ENCODE data around the gene CBX6. TPM values are rescaled to one million over a fixed set of nuclear protein-coding genes. Genes with fewer than 3 reads are reported as not detected.

Gene CBX6
- total and polyA plus RNA-seq, 8 donors, result 8.9 to 46.0 (median 25.9) TPM

DNA sequence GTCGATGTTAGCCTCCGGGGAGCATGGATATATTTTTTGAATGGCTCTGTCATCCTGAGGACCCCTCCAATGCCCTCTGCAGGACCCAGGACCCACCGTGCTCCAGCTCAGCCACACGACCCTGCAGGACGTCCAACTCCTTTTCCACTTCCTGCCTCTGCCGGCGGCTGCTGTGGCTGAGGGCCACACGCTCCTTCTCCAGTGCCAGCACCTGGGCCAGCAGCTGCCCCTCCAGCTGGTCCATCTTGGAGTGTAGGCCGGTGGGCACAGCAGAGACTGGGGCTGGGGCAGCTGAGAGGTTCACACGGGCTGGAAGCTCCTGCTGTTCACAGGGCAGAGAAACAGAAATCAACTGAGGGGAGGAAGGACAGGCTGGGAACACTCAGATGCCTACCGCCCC, 43.8 kb downstream of the CBX6 start:
- DNase-seq, result no peak
- TF ChIP-seq, protein P1, sequence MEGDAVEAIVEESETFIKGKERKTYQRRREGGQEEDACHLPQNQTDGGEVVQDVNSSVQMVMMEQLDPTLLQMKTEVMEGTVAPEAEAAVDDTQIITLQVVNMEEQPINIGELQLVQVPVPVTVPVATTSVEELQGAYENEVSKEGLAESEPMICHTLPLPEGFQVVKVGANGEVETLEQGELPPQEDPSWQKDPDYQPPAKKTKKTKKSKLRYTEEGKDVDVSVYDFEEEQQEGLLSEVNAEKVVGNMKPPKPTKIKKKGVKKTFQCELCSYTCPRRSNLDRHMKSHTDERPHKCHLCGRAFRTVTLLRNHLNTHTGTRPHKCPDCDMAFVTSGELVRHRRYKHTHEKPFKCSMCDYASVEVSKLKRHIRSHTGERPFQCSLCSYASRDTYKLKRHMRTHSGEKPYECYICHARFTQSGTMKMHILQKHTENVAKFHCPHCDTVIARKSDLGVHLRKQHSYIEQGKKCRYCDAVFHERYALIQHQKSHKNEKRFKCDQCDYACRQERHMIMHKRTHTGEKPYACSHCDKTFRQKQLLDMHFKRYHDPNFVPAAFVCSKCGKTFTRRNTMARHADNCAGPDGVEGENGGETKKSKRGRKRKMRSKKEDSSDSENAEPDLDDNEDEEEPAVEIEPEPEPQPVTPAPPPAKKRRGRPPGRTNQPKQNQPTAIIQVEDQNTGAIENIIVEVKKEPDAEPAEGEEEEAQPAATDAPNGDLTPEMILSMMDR (IDR thresholded peaks at IDR 0.05), result no peak
- TF ChIP-seq POLR2A (IDR thresholded peaks at IDR 0.05), result no peak
- TF ChIP-seq POLR2AphosphoS5 (IDR thresholded peaks at IDR 0.05), result no peak
- TF ChIP-seq EP300 (IDR thresholded peaks at IDR 0.05), result no peak
- intact Hi-C loops (cut with DNase I; ENCODE audit: low total_unique reads), result no loop called here
- H3K4me3 ChIP-seq, result no peak overlapping the region
- peaks cover 0 to 15% (median 3%) of the 10 kb centered on the region in 4 donors for H3K36me3 ChIP-seq
- no peak overlapping the region for H3K27ac ChIP-seq
- WGBS, 5 donors, result 71 to 81% (median 74%) methylated on average over 10 to 11 of the region's 11 CpGs
- H3K4me1 ChIP-seq, result no peaks in the 10 kb centered on the region
- no peaks in the 10 kb centered on the region for H3K9me3 ChIP-seq
- no peaks in the 10 kb centered on the region for H3K27me3 ChIP-seq

DNA sequence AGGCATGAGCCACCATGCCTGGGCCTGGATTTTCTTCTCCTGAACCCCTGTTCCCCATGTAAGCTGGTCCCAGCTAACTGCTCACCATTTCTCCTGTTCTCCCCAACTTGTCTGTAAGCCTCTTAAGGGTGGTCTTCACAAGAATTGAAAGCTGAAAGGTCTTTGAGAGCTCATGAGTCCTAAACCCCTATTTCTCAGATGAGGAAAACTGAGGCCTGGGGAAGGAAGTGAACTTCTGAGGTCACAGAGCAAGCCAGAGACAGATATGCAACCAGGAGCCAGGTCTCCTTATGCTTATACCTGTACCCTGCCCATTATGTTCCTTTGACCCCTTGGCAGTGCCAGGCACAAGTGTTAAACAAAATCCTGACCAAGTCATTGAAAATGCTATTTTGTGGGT, 44.5 kb downstream of the CBX6 start:
- no peak overlapping the region for H3K4me3 ChIP-seq
- no peak overlapping the region for H3K27ac ChIP-seq
- peaks cover 0 to 15% (median 3%) of the 10 kb centered on the region in 4 donors for H3K36me3 ChIP-seq
- intact Hi-C loops (cut with DNase I; ENCODE audit: low total_unique reads), result no loop called here
- H3K9me3 ChIP-seq, result no peaks in the 10 kb centered on the region
- TF ChIP-seq POLR2A (IDR thresholded peaks at IDR 0.05), result no peak
- no peaks in the 10 kb centered on the region for H3K4me1 ChIP-seq
- H3K27me3 ChIP-seq, result no peaks in the 10 kb centered on the region
- no peak for DNase-seq

DNA sequence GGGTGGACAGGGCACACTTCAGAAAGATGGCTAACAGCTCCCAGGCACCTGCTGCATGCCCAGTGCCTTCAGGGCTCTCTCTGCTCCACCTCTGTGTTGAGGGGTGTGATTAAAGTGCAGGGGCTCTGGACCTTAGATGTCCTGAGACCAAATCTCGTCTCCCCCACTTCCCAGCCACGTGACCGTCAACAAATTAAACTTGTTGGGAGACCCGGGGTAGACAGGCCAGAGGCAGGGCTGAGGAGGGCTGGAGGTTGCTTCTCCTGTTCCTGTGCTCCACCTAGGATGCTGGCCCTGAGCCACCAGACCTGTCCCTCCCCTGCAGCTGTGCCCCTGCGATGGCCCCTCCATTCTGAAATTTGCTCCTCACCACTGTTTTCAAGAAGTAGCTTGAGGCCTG, 45.2 kb downstream of the CBX6 start:
- Histone ChIP-seq H3K4me3 (no peak overlapping the region), H3K36me3 (peaks cover 0 to 15% (median 3%) of the 10 kb centered on the region in 4 donors), H3K27me3 (no peaks in the 10 kb centered on the region), H3K27ac (no peak overlapping the region), H3K4me1 (no peaks in the 10 kb centered on the region), H3K9me3 (no peaks in the 10 kb centered on the region)
- DNase-seq, result no peak
- WGBS, 5 donors, result 71 to 80% (median 78%) methylated on average over 5 of the region's 5 CpGs
- intact Hi-C loops (cut with DNase I; ENCODE audit: low total_unique reads), result no loop called here
- TF ChIP-seq, protein P1 (IDR thresholded peaks at IDR 0.05), result no peak
- TF ChIP-seq EP300 (IDR thresholded peaks at IDR 0.05) (no peak), POLR2A (IDR thresholded peaks at IDR 0.05) (no peak), POLR2AphosphoS5 (IDR thresholded peaks at IDR 0.05) (no peak)

DNA sequence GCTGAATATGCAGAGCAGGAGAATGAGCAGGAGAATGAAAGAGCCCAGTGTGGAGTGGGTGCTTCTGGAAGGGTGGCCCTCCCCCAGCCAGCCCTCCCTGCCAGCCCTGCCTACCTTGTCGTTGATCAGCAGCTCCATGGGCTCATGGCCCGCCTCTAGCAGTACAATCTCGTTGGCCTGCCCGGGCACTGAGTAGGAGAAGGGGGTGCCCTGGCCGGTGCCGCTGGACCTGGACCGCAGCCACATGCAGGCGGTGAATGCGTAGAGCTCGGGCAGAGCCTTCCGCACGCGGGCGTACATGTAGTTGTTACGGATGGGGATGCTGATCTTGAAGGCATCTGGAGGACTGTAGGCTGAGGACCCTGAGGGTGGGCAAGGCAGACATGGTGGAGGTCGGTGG, 45.6 kb downstream of the CBX6 start:
- H3K27me3 ChIP-seq, result no peaks in the 10 kb centered on the region
- DNase-seq, result no peak
- H3K36me3 ChIP-seq, result peaks cover 0 to 15% (median 3%) of the 10 kb centered on the region in 4 donors
- WGBS, 5 donors, result 87 to 92% (median 89%) methylated on average over 15 to 16 of the region's 16 CpGs
- intact Hi-C loops (cut with DNase I; ENCODE audit: low total_unique reads), result no loop called here
- H3K9me3 ChIP-seq, result no peaks in the 10 kb centered on the region
- H3K4me1 ChIP-seq, result no peaks in the 10 kb centered on the region
- H3K27ac ChIP-seq, result no peak overlapping the region
- no peak for TF ChIP-seq EP300 (IDR thresholded peaks at IDR 0.05)
- TF ChIP-seq, protein P1 (IDR thresholded peaks at IDR 0.05), result no peak
- no peak for TF ChIP-seq POLR2A (IDR thresholded peaks at IDR 0.05)
- TF ChIP-seq POLR2AphosphoS5 (IDR thresholded peaks at IDR 0.05), result no peak
- H3K4me3 ChIP-seq, result no peak overlapping the region

DNA sequence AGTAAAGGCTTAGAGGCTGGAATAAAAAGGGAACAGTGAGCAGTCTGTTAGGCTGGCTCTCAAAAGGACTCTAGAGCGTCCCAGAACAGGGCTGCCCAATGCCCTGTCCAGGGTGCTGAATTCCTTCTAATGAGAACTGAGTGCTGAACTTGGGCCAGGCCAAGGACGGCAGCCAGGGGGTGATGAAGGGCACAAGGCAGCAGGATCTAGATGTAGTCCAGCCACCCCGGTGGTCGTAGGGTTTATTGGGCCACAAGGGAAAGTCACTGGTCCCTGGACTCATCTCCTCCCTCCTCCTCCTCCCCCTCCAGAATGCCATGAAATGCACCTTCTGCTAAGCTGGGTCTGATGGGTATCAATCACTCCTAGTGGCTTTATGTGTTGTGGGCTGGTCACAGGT, 47.4 kb downstream of the CBX6 start:
- 0 to 8% (median 8%) methylated on average over 4 of the region's 4 CpGs for WGBS, 5 donors
- H3K9me3 ChIP-seq, result no peaks in the 10 kb centered on the region
- no peaks in the 10 kb centered on the region for H3K4me1 ChIP-seq
- DNase-seq, result peak; percentile 44 to 93
- no peak overlapping the region for H3K27ac ChIP-seq
- TF ChIP-seq, protein P1 (IDR thresholded peaks at IDR 0.05), result no peak
- no peak for TF ChIP-seq POLR2AphosphoS5 (IDR thresholded peaks at IDR 0.05)
- TF ChIP-seq POLR2A (IDR thresholded peaks at IDR 0.05), result no peak
- no peak for TF ChIP-seq EP300 (IDR thresholded peaks at IDR 0.05)
- H3K4me3 ChIP-seq, result no peak overlapping the region
- intact Hi-C loops (cut with DNase I; ENCODE audit: low total_unique reads), result no loop called here
- H3K27me3 ChIP-seq, result no peaks in the 10 kb centered on the region
- peaks cover 0 to 15% (median 3%) of the 10 kb centered on the region in 4 donors for H3K36me3 ChIP-seq
